NT2/D1 (cell line): ENCODE results near the gene DIDO1.

Experiments
- SUZ12 ChIP-seq: IDR thresholded peaks from 2 replicates; pipeline ENCODE4 v1.6.1; 2011; ENCODE audit not compliant: insufficient read length, insufficient read depth; ENCODE audit errors: extremely low read depth
- YY1 ChIP-seq: IDR thresholded peaks from 2 replicates; pipeline ENCODE4 v1.6.1; 2011; ENCODE audit not compliant: insufficient read length, insufficient read depth
- ZNF274 ChIP-seq: IDR thresholded peaks from 2 replicates; pipeline ENCODE4 v1.6.1; 2011; ENCODE audit warnings: mild to moderate bottlenecking, low read depth, low read length

DNA sequence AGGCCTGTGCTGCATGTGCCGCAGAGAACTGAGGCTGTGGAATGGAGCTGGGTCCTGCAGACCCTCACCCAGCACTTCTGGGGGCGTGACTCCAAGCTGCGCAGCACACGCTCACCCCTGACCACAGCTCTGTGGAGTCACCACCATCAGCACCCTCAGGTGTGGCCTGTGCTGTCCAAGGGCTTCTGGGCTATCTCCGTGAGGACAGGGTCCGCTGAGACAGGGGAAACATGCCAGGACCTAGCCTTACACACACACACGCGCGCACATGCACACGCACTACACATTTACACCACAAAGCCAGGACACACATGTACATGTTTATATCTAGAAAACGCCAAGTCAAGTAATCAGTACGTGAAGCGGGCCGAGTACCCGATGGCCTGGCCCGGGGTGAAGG is 37.9 kb downstream of the DIDO1 start:
- TF ChIP-seq ZNF274 (no peak), SUZ12 (no peak), YY1 (no peak)
